Measurements from ENCODE around the gene ACMSD.
"Not testable (repeated sequence)": the region's sequence is repeated elsewhere in the genome, so short reads cannot be mapped to it uniquely, and the experiment has no call there.

ACMSD gene

DNA sequence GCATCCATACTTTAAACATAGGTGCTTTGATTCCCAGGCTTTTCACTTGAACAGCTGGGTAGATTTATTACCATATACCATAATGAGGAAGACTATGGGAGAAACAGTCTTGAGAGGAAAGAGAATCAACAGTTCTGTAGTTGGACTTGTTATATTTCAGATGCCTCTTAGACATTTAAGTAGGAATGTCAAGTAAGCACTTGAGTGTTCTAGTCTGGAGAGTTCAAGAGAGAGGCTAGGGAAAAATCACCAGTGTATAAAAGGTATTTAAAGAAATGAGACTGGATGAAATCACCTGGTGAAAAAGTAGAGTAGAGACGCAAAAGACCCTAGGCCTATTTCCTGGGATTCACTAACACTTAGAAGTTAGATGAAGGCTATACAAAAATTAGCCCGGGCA lies 66.8 kb downstream of the ACMSD start:
- DNase-seq (ENCODE audit: low spot score): no peak
- no peak for FAIRE-seq

- DNase-seq (ENCODE audit: low spot score) (no peak), FAIRE-seq (no peak)
Measured at GRCh38 chr2:134906726-134907125, 68.3 kb downstream of the ACMSD start.

- not testable (repeated sequence) for DNase-seq (ENCODE audit: low spot score); FAIRE-seq
Measured at GRCh38 chr2:134907441-134908116, 69.2 kb downstream of the ACMSD start.

DNA sequence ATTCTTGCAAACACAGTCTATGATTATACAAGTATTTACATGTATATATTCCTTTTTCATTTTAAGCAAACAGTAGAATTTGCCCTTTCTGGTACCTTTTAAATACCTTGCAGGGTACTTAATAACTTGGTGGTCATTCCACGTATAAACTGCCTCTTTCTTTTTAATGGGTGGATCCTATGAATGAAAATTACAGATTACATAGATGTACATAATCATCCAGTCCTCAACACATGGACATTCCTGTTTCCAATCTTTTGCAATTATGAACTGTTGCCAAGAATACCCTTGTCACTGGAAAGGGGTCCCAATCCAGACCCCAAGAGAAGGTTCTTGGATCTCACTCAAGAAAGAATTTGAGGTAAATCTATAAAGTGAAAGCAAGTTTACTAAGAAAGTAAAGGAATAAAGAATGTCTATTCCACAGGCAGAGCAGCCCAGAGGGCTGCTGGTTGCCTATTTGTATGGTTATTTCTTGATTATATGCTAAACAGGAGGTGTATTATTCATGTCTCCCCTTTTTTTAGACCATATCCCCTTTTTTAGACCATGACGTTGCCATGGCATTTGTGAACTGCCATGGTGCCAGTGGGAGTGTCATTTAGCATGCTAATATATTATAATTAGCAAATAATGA lies 72.5 kb downstream of the ACMSD start:
- FAIRE-seq: no peak

GRCh38 chr2:134911400-134911785 lies 73.0 kb downstream of the ACMSD start:
- FAIRE-seq (no peak), DNase-seq (ENCODE audit: low spot score) (no peak)

More for the DNA sequence above, 72.5 kb downstream of the ACMSD start:
- DNase-seq (ENCODE audit: low spot score): no peak

DNA sequence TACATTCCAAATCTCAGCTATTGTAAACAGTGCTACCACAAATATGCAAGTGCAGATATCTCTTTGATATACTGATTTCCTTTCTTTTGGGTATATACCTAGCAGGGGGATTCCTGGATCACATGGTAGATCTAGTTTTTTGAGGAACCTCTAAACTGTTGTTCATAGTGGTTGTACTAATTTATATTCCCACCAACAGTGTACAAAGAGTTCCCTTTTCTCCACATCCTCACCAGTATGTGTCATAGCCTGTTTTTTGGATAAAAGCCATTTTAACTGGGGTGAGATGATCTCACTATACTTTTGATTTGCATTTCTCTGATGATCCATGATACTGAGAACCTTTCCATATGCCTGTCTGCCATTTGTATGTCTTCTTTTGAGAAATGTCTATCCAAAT lies 73.9 kb downstream of the ACMSD start:
- FAIRE-seq: no peak

DNA sequence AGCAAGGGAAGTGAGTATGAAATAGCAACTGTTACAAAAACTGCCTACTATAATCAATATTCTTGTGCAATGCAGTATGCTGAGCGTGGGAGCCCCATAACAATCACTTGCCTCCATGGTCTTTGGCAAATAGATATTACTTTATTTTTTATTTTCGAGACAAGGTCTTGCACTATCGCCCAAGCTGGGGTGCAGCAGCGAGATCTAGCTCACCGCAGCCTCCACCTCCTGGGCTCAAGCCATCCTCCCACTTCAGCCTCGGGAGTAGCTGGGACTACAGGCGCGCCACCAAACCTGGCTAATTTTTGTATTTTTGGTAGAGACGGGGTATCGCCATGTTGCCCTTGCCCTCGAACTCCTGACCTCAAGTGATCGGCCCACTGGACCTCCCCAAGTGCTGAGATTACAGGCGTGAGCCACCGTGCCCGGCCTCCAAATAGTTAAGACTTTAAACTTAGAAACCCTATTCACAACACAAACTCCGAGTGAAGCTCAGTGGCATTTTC lies 79.0 kb downstream of the ACMSD start:
- no peak for DNase-seq (ENCODE audit: low spot score)
- no peak for FAIRE-seq

More for the DNA sequence above, 73.9 kb downstream of the ACMSD start:
- no peak for DNase-seq (ENCODE audit: low spot score)

DNA sequence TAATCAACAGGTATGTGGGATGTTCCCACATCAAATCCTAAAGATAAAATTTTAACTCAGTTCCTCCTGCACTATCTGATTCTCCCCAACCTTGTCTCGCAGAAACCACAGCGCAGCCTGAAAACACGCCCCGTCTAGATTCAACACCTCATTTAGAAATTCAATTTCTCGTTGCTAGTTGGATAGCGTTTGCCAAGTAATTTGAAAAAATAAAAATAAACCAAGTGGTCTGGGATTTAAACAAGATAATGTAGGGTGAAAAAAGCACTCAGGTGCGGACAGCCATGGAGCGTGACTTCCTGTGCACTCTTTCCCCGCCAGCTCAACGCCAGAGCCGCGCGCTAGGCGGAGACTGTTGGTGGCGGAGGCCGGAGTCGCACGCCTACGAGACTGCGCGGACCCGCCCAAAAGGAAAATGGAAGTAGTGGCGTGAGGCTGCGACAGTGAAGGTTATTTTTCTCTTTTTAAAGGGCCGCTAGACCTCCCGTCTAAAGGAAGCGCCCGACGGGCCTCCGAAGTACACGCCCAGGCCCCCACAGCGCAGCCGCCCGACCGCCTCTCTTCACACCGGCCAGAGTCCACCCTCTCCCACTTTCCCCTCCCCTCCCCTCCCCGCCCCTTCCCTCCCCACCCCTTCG lies 79.6 kb downstream of the ACMSD start:
- no peak for FAIRE-seq
- DNase-seq (ENCODE audit: low spot score): no peak

DNA sequence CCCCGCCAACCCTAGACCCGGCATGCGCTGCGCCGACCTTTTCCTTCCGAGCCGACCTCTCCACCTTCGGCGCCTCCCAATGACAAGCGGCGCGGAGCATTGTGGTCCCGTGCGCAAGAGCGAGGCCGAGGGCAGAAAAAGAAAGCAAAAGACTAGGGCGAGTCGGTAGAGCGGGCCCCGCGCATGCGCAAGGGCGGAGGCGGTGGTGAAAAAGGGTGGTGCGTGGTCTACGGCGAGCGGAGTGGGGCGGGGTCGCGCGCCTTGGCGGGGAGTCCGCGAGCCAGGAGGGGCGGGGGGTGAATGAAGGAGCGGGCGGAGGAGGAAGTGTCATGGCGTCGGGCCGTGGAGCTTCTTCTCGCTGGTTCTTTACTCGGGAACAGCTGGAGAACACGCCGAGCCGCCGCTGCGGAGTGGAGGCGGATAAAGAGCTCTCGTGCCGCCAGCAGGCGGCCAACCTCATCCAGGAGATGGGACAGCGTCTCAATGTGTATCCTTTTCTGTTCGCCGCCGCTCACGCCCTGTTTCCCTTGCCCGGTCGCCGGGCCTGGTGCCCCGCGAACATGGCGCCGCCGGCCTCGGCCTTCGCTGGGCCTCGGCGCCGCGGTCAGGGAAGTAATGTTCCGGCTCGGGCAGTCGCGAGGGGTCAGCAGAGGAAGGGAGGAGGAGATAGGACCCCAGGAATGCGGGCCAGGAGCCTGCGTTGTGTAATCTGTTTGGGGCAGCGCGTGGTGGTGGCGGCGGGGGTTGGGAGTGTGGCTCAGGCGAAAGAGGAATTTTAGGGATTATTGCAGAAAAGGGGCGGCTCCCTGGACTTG lies 80.3 kb downstream of the ACMSD start, which contains the start of gene CCNT2:
Gene CCNT2 (plus strand): TSS at position 297 of the 815 bp plus-strand sequence. CDS start 33 bp downstream, at position 330.
- FAIRE-seq (peak; percentile 92), DNase-seq (ENCODE audit: low spot score) (peak; percentile 100)

GRCh38 chr2:134919341-134920210 lies 81.2 kb downstream of the ACMSD start:
- peak; percentile 25 for DNase-seq (ENCODE audit: low spot score)

GRCh38 chr2:134924912-134925311 lies 86.5 kb downstream of the ACMSD start:
- no peak for FAIRE-seq
- no peak for DNase-seq (ENCODE audit: low spot score)

More at GRCh38 chr2:134919341-134920210, 81.2 kb downstream of the ACMSD start:
- FAIRE-seq: no peak

DNA sequence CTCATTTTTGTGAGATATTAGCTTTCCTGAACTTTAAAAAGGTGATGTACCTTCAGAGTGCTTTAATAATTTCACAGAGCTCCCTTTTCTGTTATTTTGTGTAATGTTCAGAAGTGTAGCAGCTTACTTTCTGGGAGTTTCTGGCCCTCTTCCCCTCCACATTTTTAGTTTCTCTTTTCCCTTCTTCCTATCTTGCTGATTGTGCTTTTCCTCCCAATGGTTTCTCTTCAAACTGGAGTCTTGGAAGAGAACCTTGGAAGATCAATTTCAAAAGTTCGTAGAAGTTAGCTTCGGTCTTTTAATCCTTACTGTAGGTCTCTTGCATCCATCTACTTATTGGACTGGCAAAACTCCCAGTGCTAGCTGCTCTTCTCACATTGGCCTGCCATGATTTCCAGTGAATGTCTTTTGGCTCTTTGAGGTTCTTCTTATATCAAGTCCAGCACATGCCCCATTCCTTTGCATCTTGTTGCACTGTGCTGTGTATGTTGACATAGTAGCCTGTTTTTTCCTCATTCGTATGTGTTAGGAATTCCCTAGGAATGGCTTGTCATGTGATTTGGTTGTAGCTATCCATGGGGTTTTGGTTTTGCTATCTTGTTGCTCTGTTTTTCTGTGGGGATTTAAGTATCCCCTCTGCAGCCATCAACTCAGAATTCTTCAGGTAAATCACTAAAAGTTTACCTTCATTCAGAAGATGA lies 88.0 kb downstream of the ACMSD start:
- DNase-seq (ENCODE audit: low spot score) (no peak), FAIRE-seq (no peak)

GRCh38 chr2:134927195-134927594 lies 88.8 kb downstream of the ACMSD start:
- DNase-seq (ENCODE audit: low spot score) (no peak), FAIRE-seq (no peak)

GRCh38 chr2:134932864-134933526 lies 94.6 kb downstream of the ACMSD start:
- FAIRE-seq: no peak
- DNase-seq (ENCODE audit: low spot score): no peak

DNA sequence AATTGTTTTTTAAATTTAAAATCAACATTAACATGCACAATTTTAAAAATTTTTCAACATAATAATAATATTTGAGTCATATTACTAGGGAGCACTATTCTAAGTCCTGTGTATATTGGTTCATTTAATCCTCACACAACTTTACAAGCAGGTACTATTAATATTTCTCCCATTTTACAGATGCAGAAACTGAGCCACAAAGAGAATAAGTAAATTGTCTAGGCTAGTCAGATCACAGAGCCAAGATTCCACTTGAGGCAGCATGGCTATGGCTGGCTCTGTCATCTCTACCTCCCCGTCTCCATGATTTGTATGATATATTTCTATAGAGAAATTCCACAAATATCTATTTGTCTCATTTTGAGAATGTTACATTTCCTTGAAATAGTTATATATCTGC lies 95.3 kb downstream of the ACMSD start:
- no peak for DNase-seq (ENCODE audit: low spot score)
- FAIRE-seq: no peak

GRCh38 chr2:134934150-134934549 lies 95.7 kb downstream of the ACMSD start:
- FAIRE-seq (no peak), DNase-seq (ENCODE audit: low spot score) (no peak)

- DNase-seq (ENCODE audit: low spot score): no peak
- no peak for FAIRE-seq
Measured at GRCh38 chr2:134934641-134935040, 96.2 kb downstream of the ACMSD start.

DNA sequence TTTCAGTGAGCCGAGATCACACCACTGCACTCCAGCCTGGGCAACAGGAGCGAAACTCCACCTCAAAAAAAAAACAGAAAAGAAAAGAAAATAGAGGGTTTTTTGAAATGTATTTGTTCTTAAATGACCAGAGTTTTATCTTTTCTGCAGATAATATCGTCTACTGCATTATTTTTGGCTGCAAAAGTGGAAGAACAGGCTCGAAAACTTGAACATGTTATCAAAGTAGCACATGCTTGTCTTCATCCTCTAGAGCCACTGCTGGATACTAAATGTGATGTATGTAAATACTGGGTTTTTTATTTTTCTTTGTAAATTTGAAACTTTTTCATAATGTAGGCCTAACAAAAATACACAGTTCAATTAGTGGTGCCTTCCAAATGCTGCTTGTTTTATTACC lies 98.3 kb downstream of the ACMSD start:
- FAIRE-seq: no peak
- no peak for DNase-seq (ENCODE audit: low spot score)

- DNase-seq (ENCODE audit: low spot score): no peak
Measured at GRCh38 chr2:134943540-134943939, 105.1 kb downstream of the ACMSD start.

More at GRCh38 chr2:134943540-134943939, 105.1 kb downstream of the ACMSD start:
- FAIRE-seq: no peak

All from urothelium cell line (cell line).